Sigmoid colon (tissue), 7 donors: ENCODE measurements around the gene POLR3A. TPM values are rescaled to one million over a fixed set of nuclear protein-coding genes. Genes with fewer than 3 reads are reported as not detected.

ENCODE experiments used
- DNase-seq: peaks from one replicate; pipeline ENCODE4 v3.0.0-alpha.2; 2019
- H3K27ac ChIP-seq, 4 donors: fragments of 200-600 bp; sonication (generic); one replicate each; pipeline ENCODE4 v1.5.1; 2016 to 2019; ENCODE audit warnings: mild to moderate bottlenecking in 1 of 4
- H3K27me3 ChIP-seq, 3 donors: fragments of 200-600 bp; sonication (generic); one replicate each; pipeline ENCODE4 v1.5.1; 2019; ENCODE audit warnings: mild to moderate bottlenecking in 1 of 3
- H3K36me3 ChIP-seq, 4 donors: fragments of 200-600 bp; sonication (generic); one replicate each; pipeline ENCODE4 v1.5.1; 2016 to 2019
- H3K4me1 ChIP-seq, 4 donors: fragments of 200-600 bp; sonication (generic); one replicate each; pipeline ENCODE4 v1.5.1; 2017 to 2019
- H3K4me3 ChIP-seq, 4 donors: fragments of 200-600 bp; sonication (generic); one replicate each; pipeline ENCODE4 v1.5.1; 2017 to 2019; ENCODE audit warnings: mild to moderate bottlenecking in 2 of 4, moderate library complexity in 1 of 4
- H3K9me3 ChIP-seq, 4 donors: fragments of 200-600 bp in 3 of 4; sonication (generic) in 3 of 4; one replicate each; pipeline versions ENCODE4 v1.5.1 to v1.6.1; 2013 to 2019
- CTCF ChIP-seq, 4 experiments: fragments of 450-650 bp in 3 of 4; fragments of 200-600 bp in 1 of 4; IDR thresholded peaks; one replicate each; pipeline ENCODE4 v1.5.1; 2016 to 2019; ENCODE audit warnings: antibody characterized with exemption in 4 of 4, mild to moderate bottlenecking in 3 of 4, moderate library complexity in 2 of 4
- EP300 ChIP-seq, 4 donors: sonication (generic); formaldehyde crosslinking; IDR thresholded peaks; one replicate each; pipeline ENCODE4 v1.6.1; 2017; ENCODE audit warnings: antibody characterized with exemption in 4 of 4
- POLR2A ChIP-seq, 2 donors: fragments of 450-650 bp; IDR thresholded peaks; one replicate each; pipeline ENCODE4 v1.6.1; 2016; ENCODE audit warnings: antibody characterized with exemption in 2 of 2, mild to moderate bottlenecking in 2 of 2, moderate library complexity in 2 of 2
- POLR2AphosphoS5 ChIP-seq, 4 donors: sonication (generic); formaldehyde crosslinking; IDR thresholded peaks; one replicate each; pipeline ENCODE4 v1.6.1; 2017; ENCODE audit warnings: antibody characterized with exemption in 4 of 4
- WGBS, 2 donors: extraction: QIAGEN DNeasy Blood & Tissue Kit; methylation state at CpG; one replicate each; pipeline ENCODE4 v1.1.7; 2013; 5-methylcytosine and 5-hydroxymethylcytosine counted together
- intact Hi-C: fragments of 100-400 bp; cut with DNase I; formaldehyde crosslinking; loops from one replicate; pipeline ENCODE4 v1.15.1; 2023
- polyA plus RNA-seq, 3 donors: library from polyadenylated mRNA; stranded (reverse); fragments of 200-250 nt; gene quantifications; one replicate each; pipeline ENCODE4 v1.2.3, GENCODE V29; 2013
- small RNA-seq, 3 donors: library from RNA; depleted of rRNA; stranded (forward); fragments of <200 nt; gene quantifications; one replicate each; pipeline ENCODE3, GENCODE V24; 2016
- total RNA-seq, 4 donors: library from RNA; depleted of rRNA; stranded (reverse); fragments of >200 nt; gene quantifications; one replicate each; pipeline ENCODE4 v1.1.0, GENCODE V29; 2016
- donor health status: healthy with polysubstance abuse.
- donor health status: Bipolar disorder and iron deficiency.
- donor health status: healthy.

POLR3A gene
- total and polyA plus RNA-seq, 7 donors: 1.6 to 13.0 (median 9.6) TPM

DNA sequence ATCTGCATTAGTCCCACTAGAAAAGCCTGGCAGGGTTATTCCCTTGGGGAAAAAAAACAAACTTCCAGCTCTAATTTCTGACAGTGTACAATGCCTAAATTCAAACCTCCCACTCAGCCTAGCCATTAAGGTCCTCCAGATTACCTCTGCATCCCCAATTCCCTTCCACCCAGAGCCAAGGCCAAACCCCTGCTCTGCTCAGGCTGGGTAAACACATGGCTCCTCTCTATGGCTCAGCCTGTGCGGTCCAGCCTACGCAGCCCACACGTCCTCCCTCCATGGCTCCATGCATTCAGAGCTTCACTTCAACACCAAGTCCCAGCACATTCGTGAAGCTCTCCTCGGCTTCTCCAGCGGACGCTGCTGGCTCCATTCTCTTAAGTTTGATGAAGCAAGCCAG is 107.9 kb downstream of the POLR3A start:
- no peaks in the 10 kb centered on the region for H3K9me3 ChIP-seq
- H3K4me3 ChIP-seq: no peak overlapping the region
- TF ChIP-seq POLR2A (IDR thresholded peaks at IDR 0.05) (no peak), POLR2AphosphoS5 (IDR thresholded peaks at IDR 0.05) (no peak), EP300 (IDR thresholded peaks at IDR 0.05) (no peak), CTCF (IDR thresholded peaks at IDR 0.05) (no peak)
- peaks cover 0 to 69% (median 59%) of the 10 kb centered on the region in 4 donors for H3K4me1 ChIP-seq
- 80 to 93% methylated on average over 7 of the region's 7 CpGs for WGBS, 2 donors
- intact Hi-C loops: no loop called here
- DNase-seq: no peak
- no peaks in the 10 kb centered on the region for H3K36me3 ChIP-seq
- no peak overlapping the region for H3K27ac ChIP-seq
- no peaks in the 10 kb centered on the region for H3K27me3 ChIP-seq

- Histone ChIP-seq H3K36me3 (no peaks in the 10 kb centered on the region), H3K4me3 (no peak overlapping the region), H3K27me3 (no peaks in the 10 kb centered on the region), H3K9me3 (no peaks in the 10 kb centered on the region), H3K27ac (peak overlapping the region in 1 of 4 donors; percentile 35), H3K4me1 (peaks cover 0 to 72% (median 65%) of the 10 kb centered on the region in 4 donors)
- intact Hi-C loops: no loop called here
- no peak for DNase-seq
- TF ChIP-seq CTCF (IDR thresholded peaks at IDR 0.05) (no peak), POLR2A (IDR thresholded peaks at IDR 0.05) (no peak), POLR2AphosphoS5 (IDR thresholded peaks at IDR 0.05) (no peak), EP300 (IDR thresholded peaks at IDR 0.05) (no peak)
- WGBS, 2 donors: 73 to 90% methylated on average over 4 of the region's 4 CpGs
These were observed 108.8 kb downstream of the POLR3A start for GRCh38 chr10:77920495-77920894.

- DNase-seq: no peak
- intact Hi-C loops: no loop called here
- Histone ChIP-seq H3K27me3 (no peaks in the 10 kb centered on the region), H3K9me3 (no peaks in the 10 kb centered on the region), H3K4me1 (peaks cover 0 to 70% (median 62%) of the 10 kb centered on the region in 4 donors), H3K27ac (peak overlapping the region in 2 of 4 donors; percentile 33 to 35), H3K36me3 (no peaks in the 10 kb centered on the region), H3K4me3 (no peak overlapping the region)
- 63 to 74% methylated on average over 4 of the region's 4 CpGs for WGBS, 2 donors
- TF ChIP-seq EP300 (IDR thresholded peaks at IDR 0.05) (no peak), POLR2A (IDR thresholded peaks at IDR 0.05) (no peak), POLR2AphosphoS5 (IDR thresholded peaks at IDR 0.05) (no peak), CTCF (IDR thresholded peaks at IDR 0.05) (no peak)
These were observed 109.6 kb downstream of the POLR3A start for GRCh38 chr10:77919713-77920108.

Small RNA genes lying within 50 kb of the gene (small RNA-seq; reads per million reads assigned to genes)
- gene RF00017: 0 reads per million in 3 donors

Other genes starting within 250 kb of the POLR3A start
- 10 to 100 TPM; 41.0 to 78.1 (median 49.4) TPM for gene DLG5, start 102.8 kb downstream of the POLR3A start, total RNA-seq
- 10 to 100 TPM in 1 of 3 donors, 1 to 10 TPM in 2; 6.0 to 20.3 (median 7.2) TPM for gene DLG5, start 102.8 kb downstream of the POLR3A start, polyA plus RNA-seq
- gene RPS24, start 4.3 kb upstream of the POLR3A start, total RNA-seq: 1,000 to 10,000 TPM; 2,487 to 3,724 (median 3,119) TPM
- gene RPS24, start 4.3 kb upstream of the POLR3A start, polyA plus RNA-seq: 1,000 to 10,000 TPM; 5,419 to 7,696 (median 5,671) TPM